Calu3 (cell line): ENCODE measurements around the gene SCD. TPM values are rescaled to one million over a fixed set of nuclear protein-coding genes. Genes with fewer than 3 reads are reported as not detected.

ENCODE experiments used
- BruUV-seq: library from RNA; stranded (reverse); fragments of 400-500 nt; replicated peaks from 2 replicates; lab custom pipeline; 2021; lab: Mats Ljungman, UMichigan
- CTCF ChIA-PET: fragments of 300-600 bp; sonication (Branson Sonifier 250); formaldehyde crosslinking; loops from one replicate; lab custom pipeline; 2022; ENCODE audit warnings: antibody characterized with exemption; lab: Charles Lee
- DNase-seq: peaks from one replicate; pipeline ENCODE4 v3.0.0; 2022
- H3K27ac Mint-ChIP-seq: one replicate; pipeline ENCODE4 v1.8.0; 2022; ENCODE audit warnings: mixed read lengths; ENCODE audit not compliant: unreplicated experiment
- H3K27me3 Mint-ChIP-seq: one replicate; pipeline ENCODE4 v1.8.0; 2022; ENCODE audit warnings: mixed read lengths; ENCODE audit not compliant: unreplicated experiment
- H3K36me3 Mint-ChIP-seq: one replicate; pipeline ENCODE4 v1.8.0; 2022; ENCODE audit warnings: mild to moderate bottlenecking, moderate library complexity, mixed read lengths; ENCODE audit not compliant: insufficient read depth, unreplicated experiment
- H3K4me1 Mint-ChIP-seq: one replicate; pipeline ENCODE4 v1.8.0; 2022; ENCODE audit warnings: mild to moderate bottlenecking, low read depth, mixed read lengths; ENCODE audit not compliant: unreplicated experiment
- H3K4me3 Mint-ChIP-seq: one replicate; pipeline ENCODE4 v1.8.0; 2022; ENCODE audit warnings: mild to moderate bottlenecking, low read depth, moderate library complexity, mixed read lengths; ENCODE audit not compliant: unreplicated experiment
- H3K9me3 Mint-ChIP-seq: one replicate; pipeline ENCODE4 v1.8.0; 2022; ENCODE audit warnings: low read depth, mixed read lengths; ENCODE audit not compliant: unreplicated experiment
- CTCF ChIP-seq: fragments of 200-600 bp; IDR thresholded peaks from one replicate; pipeline ENCODE4 v1.8.0; 2022; ENCODE audit warnings: antibody characterized with exemption; ENCODE audit not compliant: unreplicated experiment
- intact Hi-C: fragments of 100-400 bp; cut with micrococcal nuclease; formaldehyde crosslinking; loops from one replicate; pipeline ENCODE4 v1.10.0; 2022; ENCODE audit not compliant: unreplicated experiment
- total RNA-seq: library from RNA; stranded (reverse); gene quantifications from 2 replicates; pipeline ENCODE4 v1.2.3, GENCODE V29; 2022

The SCD gene
- total RNA-seq, 1 experiment from 2014 or later: 225 TPM

GRCh38 chr10:100401631-100402328 is 54.7 kb downstream of the SCD start:
- CTCF ChIA-PET: no interaction called here

GRCh38 chr10:100403734-100404133 is 56.7 kb downstream of the SCD start:
- Mint-ChIP-seq H3K4me3 (no peak overlapping the region), H3K4me1 (no peaks in the 10 kb centered on the region), H3K27ac (no peak overlapping the region), H3K36me3 (no peaks in the 10 kb centered on the region), H3K9me3 (no peaks in the 10 kb centered on the region), H3K27me3 (no peaks in the 10 kb centered on the region)
- no TSS peak for BruUV-seq
- no peak for DNase-seq
- intact Hi-C loops: no loop called here
- CTCF ChIA-PET: no interaction called here
- TF ChIP-seq CTCF: no peak

More at GRCh38 chr10:100401631-100402328, 54.7 kb downstream of the SCD start:
- intact Hi-C loops: no loop called here
- TF ChIP-seq CTCF: no peak
- Mint-ChIP-seq H3K27me3 (no peaks in the 10 kb centered on the region), H3K4me1 (no peaks in the 10 kb centered on the region), H3K4me3 (no peak overlapping the region), H3K9me3 (no peaks in the 10 kb centered on the region), H3K36me3 (no peaks in the 10 kb centered on the region), H3K27ac (no peak overlapping the region)
- no peak for DNase-seq
- no TSS peak for BruUV-seq

GRCh38 chr10:100413173-100413572 is 66.1 kb downstream of the SCD start:
- no peak overlapping the region for H3K4me3 Mint-ChIP-seq

More at GRCh38 chr10:100413173-100413572, 66.1 kb downstream of the SCD start:
- H3K4me1 Mint-ChIP-seq: no peaks in the 10 kb centered on the region
- TF ChIP-seq CTCF: no peak
- no peaks in the 10 kb centered on the region for H3K9me3 Mint-ChIP-seq
- peaks cover 14% of the 10 kb centered on the region for H3K27me3 Mint-ChIP-seq
- intact Hi-C loops: no loop called here
- no peak overlapping the region for H3K27ac Mint-ChIP-seq
- no peaks in the 10 kb centered on the region for H3K36me3 Mint-ChIP-seq
- BruUV-seq: no TSS peak
- DNase-seq: no peak
- CTCF ChIA-PET: no interaction called here

Other genes with a start within 250 kb of the SCD start
- gene ERLIN1, start 161.2 kb upstream of the SCD start, total RNA-seq: 32.2 and 33.7 TPM in 2 replicates
- gene CHUK, start 117.6 kb upstream of the SCD start, total RNA-seq: 14.5 and 15.3 TPM in 2 replicates
- 17.3 and 22.9 TPM in 2 replicates for gene CWF19L1, start 79.6 kb upstream of the SCD start, total RNA-seq
- 19.4 TPM in 2 replicates for gene BLOC1S2, start 60.6 kb upstream of the SCD start, total RNA-seq
- gene PKD2L1, start 17.0 kb upstream of the SCD start, total RNA-seq: not detected in 2 replicates
- gene WNT8B, start 115.8 kb downstream of the SCD start, total RNA-seq: 0.17 TPM in 1 of 2 replicates, not detected in the other
- 6.5 and 6.7 TPM in 2 replicates for gene SEC31B, start 172.6 kb downstream of the SCD start, total RNA-seq
- gene NDUFB8, start 182.6 kb downstream of the SCD start, total RNA-seq: 123 and 128 TPM in 2 replicates
- 35.8 and 36.3 TPM in 2 replicates for gene HIF1AN, start 188.7 kb downstream of the SCD start, total RNA-seq